Measurements from ENCODE around the gene CFAP43.

- TF ChIP-seq IRF1 (CRISPR knock-in tag; IDR thresholded peaks at IDR 0.05; ENCODE audit: borderline replicate concordance) (no peak), RNF2 (IDR thresholded peaks at IDR 0.05) (no peak), ZNF24 (IDR thresholded peaks at IDR 0.05) (no peak), POLR2A (conservative IDR thresholded peaks at IDR 0.05) (no peak), RAD21 (CRISPR knock-in tag; conservative IDR thresholded peaks at IDR 0.05 in 1 of 2, IDR thresholded peaks at IDR 0.05 in 1 of 2) (no peak), SUPT5H (IDR thresholded peaks at IDR 0.05) (no peak), CBX5 (IDR thresholded peaks at IDR 0.05; ENCODE audit: borderline replicate concordance, low read depth) (no peak), SREBF2 (CRISPR knock-in tag; IDR thresholded peaks at IDR 0.05) (no peak), BRF2 (IDR thresholded peaks at IDR 0.05; ENCODE audit: borderline replicate concordance, insufficient read depth, insufficient read length) (no peak), MTF1 (CRISPR knock-in tag; IDR thresholded peaks at IDR 0.05; ENCODE audit: borderline replicate concordance) (no peak)
These were observed 10.4 kb upstream of the CFAP43 start for GRCh38 chr10:104242545-104242944.
